NCI-H1930 (cell line): ENCODE measurements around the gene ADRA2C.

Experiments used
- DNase-seq, 2 experiments: peaks; one replicate each; lab custom pipeline; 2025; lab: John Stamatoyannopoulos, UW

ADRA2C gene

GRCh38 chr4:3760841-3761240 is 5.3 kb upstream of the ADRA2C start:
- DNase-seq: no peak

- DNase-seq: no peak
Measured at GRCh38 chr4:3762264-3762663, 3.9 kb upstream of the ADRA2C start.

GRCh38 chr4:3762753-3763549 is 3.2 kb upstream of the ADRA2C start:
- no peak for DNase-seq

- peak; percentile 30 to 73 for DNase-seq
Measured at GRCh38 chr4:3765271-3766035, 732 bp upstream of the ADRA2C start.

GRCh38 chr4:3766785-3767569 is 792 bp downstream of the ADRA2C start:
- DNase-seq: peak; percentile 33 to 64

- peak; percentile 27 to 60 for DNase-seq
Measured at GRCh38 chr4:3767570-3768288, 1.5 kb downstream of the ADRA2C start.

GRCh38 chr4:3768842-3769641 is 2.9 kb downstream of the ADRA2C start:
- no peak for DNase-seq

- DNase-seq: no peak
Measured at GRCh38 chr4:3769642-3770184, 3.5 kb downstream of the ADRA2C start.

GRCh38 chr4:3770323-3771163 is 4.4 kb downstream of the ADRA2C start:
- no peak for DNase-seq

- DNase-seq: no peak
Measured at GRCh38 chr4:3771164-3771809, 5.1 kb downstream of the ADRA2C start.

- DNase-seq: no peak
Measured at GRCh38 chr4:3771939-3772495, 5.8 kb downstream of the ADRA2C start.

GRCh38 chr4:3772632-3773031 is 6.4 kb downstream of the ADRA2C start:
- no peak for DNase-seq

GRCh38 chr4:3773552-3774001 is 7.4 kb downstream of the ADRA2C start:
- DNase-seq: no peak

- DNase-seq: no peak
Measured at GRCh38 chr4:3774253-3774883, 8.2 kb downstream of the ADRA2C start.

- DNase-seq: no peak
Measured at GRCh38 chr4:3775005-3775404, 8.8 kb downstream of the ADRA2C start.

GRCh38 chr4:3775576-3775975 is 9.4 kb downstream of the ADRA2C start:
- no peak for DNase-seq

- no peak for DNase-seq
Measured at GRCh38 chr4:3776166-3777032, 10.2 kb downstream of the ADRA2C start.
